HCT116 (cell line): ENCODE measurements around the gene MINDY4. TPM values are rescaled to one million over a fixed set of nuclear protein-coding genes. Genes with fewer than 3 reads are reported as not detected.

Experiments
- ATAC-seq: fragments of 200-7000 bp; cut with Tn5 transposase; 2 replicates; pipeline ENCODE4 v1.9.1; 2020; ENCODE audit warnings: mild to moderate bottlenecking, moderate library complexity
- BruUV-seq: library from RNA; stranded (reverse); fragments of 400-500 nt; replicated peaks from 2 replicates; lab custom pipeline; 2021; lab: Mats Ljungman, UMichigan
- CTCF ChIA-PET: fragments of 300-600 bp; sonication (Branson Sonifier 250); formaldehyde crosslinking; loops from one replicate; lab custom pipeline; 2021; ENCODE audit warnings: antibody characterized with exemption; lab: Charles Lee
- POLR2A ChIA-PET: fragments of 300-600, 350-600 bp; sonication (Branson Sonifier 250); formaldehyde crosslinking; loops from one replicate; lab custom pipeline; 2021; ENCODE audit warnings: antibody characterized with exemption; lab: Charles Lee
- RAD21 ChIA-PET, 2 experiments: fragments of 300-600 bp; sonication (Branson Sonifier 250); formaldehyde crosslinking; loops; one replicate each; lab custom pipeline; 2023; ENCODE audit warnings: low total read pairs in 2 of 2; ENCODE audit not compliant: uncharacterized antibody in 2 of 2, unreplicated experiment in 2 of 2, low non-redundant PET in 1 of 2; lab: Charles Lee
- DNase-seq: peaks from one replicate; pipeline ENCODE4 v3.0.0-alpha.2; 2010; ENCODE audit warnings: low read depth, low spot score
- H2AFZ ChIP-seq: fragments of 200-600 bp; shearing (Covaris generic), sonication (generic); 2 replicates; pipeline ENCODE4 v1.6.1; 2017; ENCODE audit warnings: low read depth, mixed run types, mixed read lengths, antibody characterized with exemption, low read length; ENCODE audit not compliant: poor library complexity, severe bottlenecking
- H3K27ac ChIP-seq: 2 replicates; pipeline ENCODE4 v1.5.1; 2012; ENCODE audit warnings: low read depth, low read length
- H3K27me3 ChIP-seq: fragments of 200-600 bp; sonication (generic); 2 replicates; pipeline ENCODE4 v1.6.1; 2016; ENCODE audit warnings: mixed run types, low read length, mixed read lengths; ENCODE audit not compliant: insufficient read depth
- H3K36me3 ChIP-seq, 2 experiments: fragments of 200-500 bp in 1 of 2; fragments of 200-600 bp in 1 of 2; sonication (Bioruptor generic) in 1 of 2; sonication (generic) in 1 of 2; 2 replicates each; pipeline versions ENCODE4 v1.5.1 to v1.6.1; 2014 to 2016; ENCODE audit warnings: low read length in 2 of 2, inconsistent platforms in 1 of 2, mixed read lengths in 1 of 2, mixed run types in 1 of 2; ENCODE audit not compliant: insufficient read depth in 2 of 2, control insufficient read depth in 1 of 2
- H3K4me1 ChIP-seq, 2 experiments: fragments of 200-600 bp in 1 of 2; sonication (generic) in 1 of 2; 2 replicates each; pipeline versions ENCODE4 v1.5.1 to v1.6.1; 2012 to 2017; ENCODE audit warnings: low read length in 2 of 2, inconsistent platforms in 1 of 2, mild to moderate bottlenecking in 1 of 2, mixed read lengths in 1 of 2, mixed run types in 1 of 2, moderate library complexity in 1 of 2; ENCODE audit not compliant: insufficient read depth in 2 of 2, control insufficient read depth in 1 of 2
- H3K4me2 ChIP-seq: fragments of 200-600 bp; sonication (generic); 2 replicates; pipeline ENCODE4 v1.6.1; 2017; ENCODE audit warnings: mixed run types, low read length, mixed read lengths
- H3K4me3 ChIP-seq, 2 experiments: fragments of 200-600 bp in 1 of 2; sonication (generic) in 1 of 2; replicated peaks in 1 of 2; 2 replicates each; pipeline ENCODE4 v1.5.1; 2011 to 2016; ENCODE audit warnings: low read length in 2 of 2, control low read depth in 1 of 2, low read depth in 1 of 2, mild to moderate bottlenecking in 1 of 2, mixed read lengths in 1 of 2, mixed run types in 1 of 2
- H3K79me2 ChIP-seq: fragments of 200-600 bp; sonication (generic); 2 replicates; pipeline ENCODE4 v1.6.1; 2017; ENCODE audit warnings: mild to moderate bottlenecking, mixed run types, low read length, moderate library complexity, mixed read lengths; ENCODE audit not compliant: insufficient read depth
- H3K9ac ChIP-seq: fragments of 200-600 bp; sonication (generic); 2 replicates; pipeline ENCODE4 v1.6.1; 2016; ENCODE audit warnings: low read length, mixed read lengths
- H3K9me2 ChIP-seq: fragments of 200-600 bp; sonication (generic), shearing (Covaris generic); 2 replicates; pipeline ENCODE4 v1.6.1; 2017; ENCODE audit warnings: mixed run types, mild to moderate bottlenecking, moderate library complexity; ENCODE audit not compliant: insufficient read depth
- H3K9me3 ChIP-seq, 2 experiments: fragments of 200-500 bp in 1 of 2; fragments of 200-600 bp in 1 of 2; sonication (Bioruptor generic) in 1 of 2; sonication (generic) in 1 of 2; 2 replicates each; pipeline ENCODE4 v1.6.1; 2014 to 2017; ENCODE audit warnings: low read length in 2 of 2, mixed read lengths in 2 of 2, inconsistent platforms in 1 of 2, low read depth in 1 of 2, mild to moderate bottlenecking in 1 of 2, mixed run types in 1 of 2, moderate library complexity in 1 of 2; ENCODE audit not compliant: control insufficient read depth in 1 of 2, insufficient read depth in 1 of 2
- H4K20me1 ChIP-seq: fragments of 200-600 bp; sonication (generic), shearing (Covaris generic); 2 replicates; pipeline ENCODE4 v1.6.1; 2017; ENCODE audit warnings: mixed run types, mild to moderate bottlenecking, moderate library complexity; ENCODE audit not compliant: insufficient read depth
- CTCF ChIP-seq, 3 experiments: fragments of 200-600 bp in 1 of 3; sonication (generic) in 1 of 3; IDR thresholded peaks in 2 of 3; conservative IDR thresholded peaks in 1 of 3; 2 replicates each; pipeline ENCODE4 v1.5.1; 2012 to 2017; ENCODE audit warnings: low read depth in 2 of 3, low read length in 2 of 3, antibody characterized with exemption in 1 of 3, borderline replicate concordance in 1 of 3, control low read depth in 1 of 3, mild to moderate bottlenecking in 1 of 3, mixed read lengths in 1 of 3, mixed run types in 1 of 3, moderate library complexity in 1 of 3; ENCODE audit not compliant: insufficient read depth in 1 of 3
- EGR1 ChIP-seq: IDR thresholded peaks from 2 replicates; pipeline ENCODE4 v1.6.1; 2012; ENCODE audit warnings: low read depth
- ELF1 ChIP-seq: IDR thresholded peaks from 2 replicates; pipeline ENCODE4 v1.6.1; 2012; ENCODE audit warnings: low read depth, borderline replicate concordance
- EZH2 ChIP-seq: fragments of 200-600 bp; sonication (generic); IDR thresholded peaks from 2 replicates; pipeline ENCODE4 v1.6.1; 2017; ENCODE audit warnings: antibody characterized with exemption, mixed run types
- JUND ChIP-seq: IDR thresholded peaks from 2 replicates; pipeline ENCODE4 v1.6.1; 2012
- MAX ChIP-seq: IDR thresholded peaks from 2 replicates; pipeline ENCODE4 v1.6.1; 2012
- POLR2A ChIP-seq: IDR thresholded peaks from 2 replicates; pipeline ENCODE4 v1.7.0; 2011; ENCODE audit warnings: borderline replicate concordance; ENCODE audit not compliant: insufficient read depth, insufficient read length; ENCODE audit errors: extremely low read depth
- POLR2AphosphoS5 ChIP-seq: IDR thresholded peaks from 2 replicates; pipeline ENCODE4 v1.6.1; 2011; ENCODE audit warnings: mild to moderate bottlenecking, low read depth, low read length, moderate library complexity
- SIN3A ChIP-seq: IDR thresholded peaks from 2 replicates; pipeline ENCODE4 v1.6.1; 2012; ENCODE audit warnings: low read depth
- SP1 ChIP-seq: IDR thresholded peaks from 2 replicates; pipeline ENCODE4 v1.6.1; 2012; ENCODE audit warnings: low read depth
- ZBTB33 ChIP-seq: IDR thresholded peaks from 2 replicates; pipeline ENCODE4 v1.6.1; 2011; ENCODE audit warnings: mild to moderate bottlenecking, low read length, moderate library complexity; ENCODE audit not compliant: insufficient replicate concordance; ENCODE audit errors: extremely low read depth
- ZFX ChIP-seq: fragments of 450-650 bp; IDR thresholded peaks from 2 replicates; pipeline ENCODE4 v1.6.1; 2017
- ZNF274 ChIP-seq: fragments of 200-500 bp; sonication (Bioruptor generic); IDR thresholded peaks from 2 replicates; pipeline ENCODE4 v1.6.1; 2014; ENCODE audit warnings: mild to moderate bottlenecking, low read depth, low read length, inconsistent platforms
- intact Hi-C: fragments of 100-400 bp; cut with micrococcal nuclease; formaldehyde crosslinking; loops from 2 replicates; pipeline ENCODE4 v1.10.0; 2022
- total RNA-seq: library from RNA; stranded (reverse); gene quantifications from one replicate; pipeline ENCODE4 v1.2.1, GENCODE V29; 2021; ENCODE audit not compliant: unreplicated experiment

Gene MINDY4
- total RNA-seq, 1 experiment from 2014 or later, result 6.1 TPM

- H3K9ac ChIP-seq, result no peak overlapping the region
Observed at GRCh38 chr7:30840141-30841024, 69.2 kb downstream of the MINDY4 start.

More at GRCh38 chr7:30840141-30841024, 69.2 kb downstream of the MINDY4 start:
- Histone ChIP-seq H3K27ac (no peak overlapping the region), H3K36me3 (no peaks in the 10 kb centered on the region), H3K4me3 (no peak overlapping the region), H4K20me1 (no peaks in the 10 kb centered on the region), H3K4me1 (peaks cover 1% of the 10 kb centered on the region in 2 experiments; a peak in 3 of 4 replicates), H3K9me3 (no peaks in the 10 kb centered on the region), H3K27me3 (no peaks in the 10 kb centered on the region), H3K4me2 (no peak overlapping the region), H3K9me2 (no peaks in the 10 kb centered on the region), H3K79me2 (no peaks in the 10 kb centered on the region), H2AFZ (no peak overlapping the region)
- ChIA-PET CTCF (no interaction called here), POLR2A (no interaction called here), RAD21 (no interaction called here)
- no peak for TF ChIP-seq ELF1
- TF ChIP-seq EZH2, result no peak
- no peak for TF ChIP-seq POLR2AphosphoS5
- TF ChIP-seq JUND, result no peak
- TF ChIP-seq SIN3A, result no peak
- no peak for TF ChIP-seq ZBTB33
- TF ChIP-seq EGR1, result no peak
- TF ChIP-seq ZFX, result no peak
- no peak for TF ChIP-seq ZNF274
- TF ChIP-seq SP1, result no peak
- TF ChIP-seq MAX, result no peak
- no peak for TF ChIP-seq POLR2A
- no peak for TF ChIP-seq CTCF (IDR thresholded peaks at IDR 0.05 in 2 of 3, conservative IDR thresholded peaks at IDR 0.05 in 1 of 3; ENCODE audit: borderline replicate concordance in 1 of 3, insufficient read depth in 1 of 3, low read depth in 2 of 3, low read length in 2 of 3)
- DNase-seq (no peak), ATAC-seq (no peak)
- no TSS peak for BruUV-seq
- intact Hi-C loops, result no loop called here
